ENCODE measurements around the gene FOXJ1.

- TF ChIP-seq, protein P1, sequence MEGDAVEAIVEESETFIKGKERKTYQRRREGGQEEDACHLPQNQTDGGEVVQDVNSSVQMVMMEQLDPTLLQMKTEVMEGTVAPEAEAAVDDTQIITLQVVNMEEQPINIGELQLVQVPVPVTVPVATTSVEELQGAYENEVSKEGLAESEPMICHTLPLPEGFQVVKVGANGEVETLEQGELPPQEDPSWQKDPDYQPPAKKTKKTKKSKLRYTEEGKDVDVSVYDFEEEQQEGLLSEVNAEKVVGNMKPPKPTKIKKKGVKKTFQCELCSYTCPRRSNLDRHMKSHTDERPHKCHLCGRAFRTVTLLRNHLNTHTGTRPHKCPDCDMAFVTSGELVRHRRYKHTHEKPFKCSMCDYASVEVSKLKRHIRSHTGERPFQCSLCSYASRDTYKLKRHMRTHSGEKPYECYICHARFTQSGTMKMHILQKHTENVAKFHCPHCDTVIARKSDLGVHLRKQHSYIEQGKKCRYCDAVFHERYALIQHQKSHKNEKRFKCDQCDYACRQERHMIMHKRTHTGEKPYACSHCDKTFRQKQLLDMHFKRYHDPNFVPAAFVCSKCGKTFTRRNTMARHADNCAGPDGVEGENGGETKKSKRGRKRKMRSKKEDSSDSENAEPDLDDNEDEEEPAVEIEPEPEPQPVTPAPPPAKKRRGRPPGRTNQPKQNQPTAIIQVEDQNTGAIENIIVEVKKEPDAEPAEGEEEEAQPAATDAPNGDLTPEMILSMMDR (IDR thresholded peaks at IDR 0.05; ENCODE audit: borderline replicate concordance, extremely low read depth, low read length, poor library complexity, severe bottlenecking), result no peak
- no peak for TF ChIP-seq EZH2 (IDR thresholded peaks at IDR 0.05; ENCODE audit: borderline replicate concordance, low read depth, low read length, severe bottlenecking)
Measured at GRCh38 chr17:76142039-76142584, 1.1 kb upstream of the FOXJ1 start.
